DND-41 (cell line): Measurements from ENCODE around the gene MAST4.

ENCODE experiments used
- CTCF ChIP-seq: IDR thresholded peaks from 2 replicates; pipeline ENCODE4 v1.5.1; 2012; ENCODE audit warnings: borderline replicate concordance, low read length, moderate library complexity, mild to moderate bottlenecking; ENCODE audit not compliant: poor library complexity, severe bottlenecking; ENCODE audit errors: extremely low read depth
- EZH2 ChIP-seq: IDR thresholded peaks from 3 replicates; pipeline ENCODE4 v1.6.1; 2012; ENCODE audit warnings: borderline replicate concordance, low read depth, mild to moderate bottlenecking, moderate library complexity, low read length, inconsistent platforms; ENCODE audit not compliant: severe bottlenecking

DNA sequence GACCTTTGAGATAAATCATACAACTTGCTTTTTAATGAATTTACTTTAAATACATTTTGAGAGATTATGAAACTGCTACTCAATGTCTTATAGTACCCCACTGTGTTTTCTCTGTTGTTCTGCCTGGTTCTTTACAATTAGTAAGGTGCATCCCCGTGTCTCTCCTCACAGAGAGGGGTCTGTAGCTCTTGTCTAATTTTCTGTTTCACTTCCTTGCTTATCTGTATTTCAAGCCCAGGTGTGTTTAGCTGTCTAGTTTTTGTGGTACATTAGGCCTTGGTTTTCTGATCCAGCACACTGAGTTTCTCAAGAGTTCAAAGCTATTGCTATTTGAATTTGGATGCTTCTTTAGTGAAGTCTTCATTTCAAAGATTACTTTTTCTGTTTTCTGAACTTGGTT lies 105.1 kb downstream of the MAST4 start:
- TF ChIP-seq CTCF (no peak), EZH2 (no peak)
